Bronchial epithelial cell (primary cell): ENCODE measurements around the gene CTTNBP2. TPM values are rescaled to one million over a fixed set of nuclear protein-coding genes. Genes with fewer than 3 reads are reported as not detected.

Source experiments
- DNase-seq: peaks from one replicate; pipeline ENCODE4 v3.0.0-alpha.2; 2010; ENCODE audit warnings: low read depth
- FAIRE-seq: peaks from 2 replicates; lab custom pipeline; 2011; peaks lifted over from hg19 to GRCh38; lab: Jason Lieb, UNC
- H3K27me3 ChIP-seq: 2 replicates; pipeline ENCODE4 v1.5.1; 2011; ENCODE audit warnings: low read length; ENCODE audit not compliant: control insufficient read depth, insufficient read depth
- H3K36me3 ChIP-seq: 2 replicates; pipeline ENCODE4 v1.5.1; 2011; ENCODE audit warnings: low read length; ENCODE audit not compliant: control insufficient read depth, insufficient read depth
- H3K4me3 ChIP-seq: 2 replicates; pipeline ENCODE4 v1.5.1; 2011; ENCODE audit warnings: mild to moderate bottlenecking, low read depth, low read length, control low read depth
- total RNA-seq: library from RNA; depleted of rRNA; stranded (reverse); fragments of >200 nt; gene quantifications from 2 replicates; pipeline ENCODE4 v1.2.1, GENCODE V29; 2014
- TF ChIP-seq, protein P1 (sequence below): IDR thresholded peaks from 2 replicates; pipeline ENCODE4 v1.5.1; 2011; ENCODE audit warnings: mild to moderate bottlenecking, moderate library complexity, low read length, control low read depth, inconsistent platforms; ENCODE audit not compliant: insufficient read depth, severe bottlenecking

The CTTNBP2 gene
- 0.26 and 0.38 TPM in 2 replicates for total RNA-seq

DNA sequence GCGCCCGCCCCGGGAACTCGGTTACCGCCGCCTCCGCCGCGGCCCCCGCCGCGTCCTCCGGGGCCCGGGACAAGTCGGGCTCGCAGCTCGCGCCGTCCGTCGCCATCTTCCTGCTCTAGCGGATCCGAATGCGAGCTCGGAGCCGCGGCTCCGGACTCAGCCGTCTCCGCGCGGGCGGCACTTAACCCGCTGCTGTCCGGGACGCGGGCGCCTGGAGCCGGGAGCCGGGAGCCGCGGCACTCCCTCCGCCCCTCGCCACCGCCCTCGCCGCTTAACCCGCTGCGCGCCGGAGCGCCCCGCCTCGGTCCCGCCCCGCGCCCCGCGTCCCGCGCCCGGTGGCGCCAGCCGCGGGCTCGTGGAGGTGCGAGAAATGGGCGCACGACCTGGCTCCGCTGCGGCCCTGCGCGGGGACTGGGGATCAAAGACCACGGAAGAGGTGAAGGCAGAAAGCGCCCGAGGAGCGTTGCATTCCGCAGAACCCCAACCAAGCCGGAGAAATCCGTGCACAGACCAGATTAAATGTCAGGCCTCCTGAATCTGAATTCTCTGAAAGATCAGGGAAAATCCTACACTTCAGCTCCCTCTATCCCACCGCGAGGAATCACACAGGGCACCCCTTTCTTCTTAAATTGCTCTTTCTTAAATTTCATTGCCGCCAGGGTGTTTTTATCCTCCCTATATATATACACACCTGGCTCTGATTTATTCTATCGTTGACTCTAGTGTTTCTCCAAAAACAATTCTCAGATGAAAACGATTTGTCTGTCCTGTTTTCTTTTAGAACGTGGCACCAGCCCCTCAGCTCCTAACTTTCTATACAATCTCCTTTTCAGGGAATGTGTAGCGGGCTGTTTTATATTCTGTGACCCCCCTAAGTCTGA lies at the start of gene CTTNBP2:
Gene CTTNBP2, minus strand, starts transcription at position 132 of the 881 bp plus-strand sequence. Its CDS starts 26 bp downstream, at position 106.
- TF ChIP-seq, protein P1, sequence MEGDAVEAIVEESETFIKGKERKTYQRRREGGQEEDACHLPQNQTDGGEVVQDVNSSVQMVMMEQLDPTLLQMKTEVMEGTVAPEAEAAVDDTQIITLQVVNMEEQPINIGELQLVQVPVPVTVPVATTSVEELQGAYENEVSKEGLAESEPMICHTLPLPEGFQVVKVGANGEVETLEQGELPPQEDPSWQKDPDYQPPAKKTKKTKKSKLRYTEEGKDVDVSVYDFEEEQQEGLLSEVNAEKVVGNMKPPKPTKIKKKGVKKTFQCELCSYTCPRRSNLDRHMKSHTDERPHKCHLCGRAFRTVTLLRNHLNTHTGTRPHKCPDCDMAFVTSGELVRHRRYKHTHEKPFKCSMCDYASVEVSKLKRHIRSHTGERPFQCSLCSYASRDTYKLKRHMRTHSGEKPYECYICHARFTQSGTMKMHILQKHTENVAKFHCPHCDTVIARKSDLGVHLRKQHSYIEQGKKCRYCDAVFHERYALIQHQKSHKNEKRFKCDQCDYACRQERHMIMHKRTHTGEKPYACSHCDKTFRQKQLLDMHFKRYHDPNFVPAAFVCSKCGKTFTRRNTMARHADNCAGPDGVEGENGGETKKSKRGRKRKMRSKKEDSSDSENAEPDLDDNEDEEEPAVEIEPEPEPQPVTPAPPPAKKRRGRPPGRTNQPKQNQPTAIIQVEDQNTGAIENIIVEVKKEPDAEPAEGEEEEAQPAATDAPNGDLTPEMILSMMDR = no peak
- peak; percentile 32 for DNase-seq
- Histone ChIP-seq H3K36me3 (no peaks in the 10 kb centered on the region), H3K4me3 (peak within 1 kb of the TSS; percentile 53), H3K27me3 (no peaks in the 10 kb centered on the region)
- no peak for FAIRE-seq

DNA sequence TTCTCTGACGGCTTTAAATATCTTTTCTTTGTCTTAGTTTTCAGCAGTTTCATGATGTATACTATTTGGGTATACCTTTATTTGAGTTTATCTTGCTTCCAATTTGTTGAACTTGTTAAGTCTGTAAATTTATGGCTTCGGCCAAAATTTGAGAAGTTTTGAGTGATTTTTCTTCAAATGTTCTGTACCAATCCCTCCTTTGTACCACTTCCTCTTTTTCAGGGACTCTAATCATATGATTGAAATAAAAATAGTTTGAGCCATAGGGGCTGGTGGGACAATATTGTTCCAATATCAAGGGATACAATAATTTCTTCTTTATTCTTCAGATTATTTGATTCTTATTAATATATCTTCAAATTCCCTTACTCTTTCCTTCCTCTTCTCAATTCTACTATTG lies 43.1 kb upstream of the CTTNBP2 start:
- DNase-seq (no peak), FAIRE-seq (no peak)
- H3K36me3 ChIP-seq = no peaks in the 10 kb centered on the region
- H3K27me3 ChIP-seq = no peaks in the 10 kb centered on the region
- H3K4me3 ChIP-seq = no peak overlapping the region
- TF ChIP-seq, protein P1 = no peak

DNA sequence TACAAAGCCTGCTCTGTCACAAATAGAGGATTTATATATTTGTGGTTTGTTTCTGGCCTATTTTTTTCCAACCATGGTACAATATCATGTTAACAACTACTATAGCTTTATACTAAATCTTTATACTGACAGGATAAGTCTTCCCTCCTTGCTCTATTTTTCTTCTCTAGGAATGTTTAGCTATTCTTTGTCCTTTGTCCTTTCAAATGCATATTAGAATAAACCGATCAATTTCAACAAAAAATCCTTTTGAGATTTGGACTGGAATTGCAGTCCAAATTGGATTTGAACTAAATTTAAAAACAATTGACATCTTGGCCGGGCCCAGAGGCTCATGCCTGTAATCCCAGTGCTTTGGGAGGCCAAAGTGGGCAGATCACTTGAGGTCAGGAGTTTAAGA lies 39.2 kb upstream of the CTTNBP2 start:
- DNase-seq (no peak), FAIRE-seq (no peak)
- Histone ChIP-seq H3K36me3 (no peaks in the 10 kb centered on the region), H3K27me3 (no peaks in the 10 kb centered on the region), H3K4me3 (no peak overlapping the region)
- TF ChIP-seq, protein P1 = no peak

GRCh38 chr7:117908031-117908795 lies 35.0 kb upstream of the CTTNBP2 start:
- DNase-seq (peak; percentile 8), FAIRE-seq (no peak)
- TF ChIP-seq, protein P1 = no peak
- H3K4me3 ChIP-seq = no peak overlapping the region
- H3K36me3 ChIP-seq = no peaks in the 10 kb centered on the region
- H3K27me3 ChIP-seq = no peaks in the 10 kb centered on the region

- TF ChIP-seq, protein P1 = no peak
- no peak for FAIRE-seq
- Histone ChIP-seq H3K27me3 (no peaks in the 10 kb centered on the region), H3K36me3 (no peaks in the 10 kb centered on the region), H3K4me3 (no peak overlapping the region)
- DNase-seq = no peak
These were observed 33.9 kb upstream of the CTTNBP2 start for GRCh38 chr7:117907049-117907640.
